CD4-positive, alpha-beta T cell treated with Interleukin-2 at 100 ng/mL for 4 hours (primary cell): ENCODE results near the gene MYO3B.
"Not testable (repeated sequence)": the region's sequence is repeated elsewhere in the genome, so short reads cannot be mapped to it uniquely, and the experiment has no call there.

Source experiments
- DNase-seq: peaks from one replicate; pipeline ENCODE4 v3.0.0-alpha.2; 2020; ENCODE audit warnings: low spot score

MYO3B gene

GRCh38 chr2:170261566-170261965 lies 83.6 kb downstream of the MYO3B start:
- DNase-seq: no peak

GRCh38 chr2:170262343-170262742 lies 84.4 kb downstream of the MYO3B start:
- no peak for DNase-seq

GRCh38 chr2:170262806-170263205 lies 84.9 kb downstream of the MYO3B start:
- no peak for DNase-seq

- not testable (repeated sequence) for DNase-seq
Observed at GRCh38 chr2:170263728-170264521, 86.0 kb downstream of the MYO3B start.

GRCh38 chr2:170264522-170264860 lies 86.5 kb downstream of the MYO3B start:
- DNase-seq: no peak

- no peak for DNase-seq
Observed at GRCh38 chr2:170264865-170265264, 86.9 kb downstream of the MYO3B start.

GRCh38 chr2:170265321-170265720 lies 87.4 kb downstream of the MYO3B start:
- no peak for DNase-seq

GRCh38 chr2:170266358-170266757 lies 88.4 kb downstream of the MYO3B start:
- no peak for DNase-seq

GRCh38 chr2:170267071-170267470 lies 89.1 kb downstream of the MYO3B start:
- DNase-seq: no peak

GRCh38 chr2:170270278-170270864 lies 92.4 kb downstream of the MYO3B start:
- DNase-seq: no peak

GRCh38 chr2:170271340-170271739 lies 93.4 kb downstream of the MYO3B start:
- DNase-seq: no peak

GRCh38 chr2:170276056-170276455 lies 98.1 kb downstream of the MYO3B start:
- DNase-seq: no peak

GRCh38 chr2:170276925-170277629 lies 99.1 kb downstream of the MYO3B start:
- DNase-seq: no peak

GRCh38 chr2:170277951-170278350 lies 100.0 kb downstream of the MYO3B start:
- DNase-seq: no peak

- DNase-seq: not testable (repeated sequence)
Observed at GRCh38 chr2:170279615-170280014, 101.7 kb downstream of the MYO3B start.

GRCh38 chr2:170282851-170283250 lies 104.9 kb downstream of the MYO3B start:
- DNase-seq: no peak

- no peak for DNase-seq
Observed at GRCh38 chr2:170284205-170284604, 106.3 kb downstream of the MYO3B start.

- no peak for DNase-seq
Observed at GRCh38 chr2:170288859-170289258, 110.9 kb downstream of the MYO3B start.

- DNase-seq: no peak
Observed at GRCh38 chr2:170291474-170291873, 113.5 kb downstream of the MYO3B start.

- DNase-seq: no peak
Observed at GRCh38 chr2:170292415-170292814, 114.5 kb downstream of the MYO3B start.

- DNase-seq: no peak
Observed at GRCh38 chr2:170297496-170297895, 119.5 kb downstream of the MYO3B start.

GRCh38 chr2:170298115-170298514 lies 120.2 kb downstream of the MYO3B start:
- DNase-seq: no peak

- DNase-seq: no peak
Observed at GRCh38 chr2:170298861-170299429, 121.0 kb downstream of the MYO3B start.
